MM.1S (cell line): ENCODE measurements around the gene ZFP91.

Experiments used
- DNase-seq: peaks from one replicate; pipeline ENCODE4 v3.0.0-alpha.2; 2015
- H2AFZ ChIP-seq: fragments of 300-600 bp; sonication (generic); 2 replicates; pipeline ENCODE4 v1.6.0; 2016; ENCODE audit warnings: antibody characterized with exemption, low read length
- H3F3A ChIP-seq: fragments of 300-600 bp; sonication (generic); 2 replicates; pipeline ENCODE4 v1.6.1; 2016; ENCODE audit warnings: mild to moderate bottlenecking, antibody characterized with exemption, low read length, moderate library complexity, mixed read lengths; ENCODE audit not compliant: insufficient read depth
- H3K27ac ChIP-seq: fragments of 300-600 bp; sonication (generic); 2 replicates; pipeline ENCODE4 v1.5.1; 2016; ENCODE audit warnings: mild to moderate bottlenecking, low read length
- H3K27me3 ChIP-seq: fragments of 300-600 bp; sonication (generic); replicated peaks from 2 replicates; pipeline ENCODE4 v1.6.0; 2016; ENCODE audit warnings: low read length; ENCODE audit not compliant: insufficient read depth
- H3K36me3 ChIP-seq: fragments of 300-600 bp; sonication (generic); replicated peaks from 2 replicates; pipeline ENCODE4 v1.6.1; 2016; ENCODE audit warnings: mild to moderate bottlenecking, low read length, mixed read lengths; ENCODE audit not compliant: insufficient read depth
- H3K4me1 ChIP-seq: fragments of 300-600 bp; sonication (generic); 2 replicates; pipeline ENCODE4 v1.6.1; 2016; ENCODE audit warnings: low read length, mixed read lengths
- H3K4me2 ChIP-seq: fragments of 300-600 bp; sonication (generic); 2 replicates; pipeline ENCODE4 v1.6.0; 2016; ENCODE audit warnings: low read depth, low read length
- H3K4me3 ChIP-seq: fragments of 300-600 bp; sonication (generic); 2 replicates; pipeline ENCODE4 v1.5.1; 2016; ENCODE audit warnings: low read length, mixed read lengths
- H3K79me2 ChIP-seq: fragments of 300-600 bp; sonication (generic); 2 replicates; pipeline ENCODE4 v1.6.1; 2016; ENCODE audit warnings: mixed run types, low read length, mixed read lengths
- H3K9ac ChIP-seq: fragments of 300-600 bp; sonication (generic); 2 replicates; pipeline ENCODE4 v1.6.1; 2016; ENCODE audit warnings: low read length, mixed read lengths
- H3K9me2 ChIP-seq: fragments of 300-600 bp; sonication (generic); replicated peaks from 2 replicates; pipeline ENCODE4 v1.6.1; 2016; ENCODE audit warnings: mild to moderate bottlenecking, low read length, mixed read lengths; ENCODE audit not compliant: insufficient read depth
- H3K9me3 ChIP-seq: fragments of 300-600 bp; sonication (generic); replicated peaks from 2 replicates; pipeline ENCODE4 v1.6.1; 2016; ENCODE audit warnings: mild to moderate bottlenecking, low read length, mixed read lengths; ENCODE audit not compliant: insufficient read depth
- H4K20me1 ChIP-seq: fragments of 300-600 bp; sonication (generic); 2 replicates; pipeline ENCODE4 v1.6.1; 2016; ENCODE audit warnings: mild to moderate bottlenecking, low read length, moderate library complexity, mixed read lengths; ENCODE audit not compliant: insufficient read depth
- EZH2 ChIP-seq: fragments of 300-600 bp; sonication (generic); optimal IDR thresholded peaks from 2 replicates; pipeline ENCODE3; 2017; ENCODE audit warnings: low read depth, mild to moderate bottlenecking, antibody characterized with exemption, low read length, mixed read lengths
- EZH2phosphoT487 ChIP-seq: fragments of 300-600 bp; sonication (generic); IDR thresholded peaks from 2 replicates; pipeline ENCODE4 v1.6.1; 2018; ENCODE audit warnings: antibody characterized with exemption, low read length
- TF ChIP-seq, protein P1 (sequence below): fragments of 300-600 bp; sonication (generic); IDR thresholded peaks from 2 replicates; pipeline ENCODE4 v1.5.1; 2016; ENCODE audit warnings: antibody characterized with exemption, low read length, mixed read lengths

The ZFP91 gene

DNA sequence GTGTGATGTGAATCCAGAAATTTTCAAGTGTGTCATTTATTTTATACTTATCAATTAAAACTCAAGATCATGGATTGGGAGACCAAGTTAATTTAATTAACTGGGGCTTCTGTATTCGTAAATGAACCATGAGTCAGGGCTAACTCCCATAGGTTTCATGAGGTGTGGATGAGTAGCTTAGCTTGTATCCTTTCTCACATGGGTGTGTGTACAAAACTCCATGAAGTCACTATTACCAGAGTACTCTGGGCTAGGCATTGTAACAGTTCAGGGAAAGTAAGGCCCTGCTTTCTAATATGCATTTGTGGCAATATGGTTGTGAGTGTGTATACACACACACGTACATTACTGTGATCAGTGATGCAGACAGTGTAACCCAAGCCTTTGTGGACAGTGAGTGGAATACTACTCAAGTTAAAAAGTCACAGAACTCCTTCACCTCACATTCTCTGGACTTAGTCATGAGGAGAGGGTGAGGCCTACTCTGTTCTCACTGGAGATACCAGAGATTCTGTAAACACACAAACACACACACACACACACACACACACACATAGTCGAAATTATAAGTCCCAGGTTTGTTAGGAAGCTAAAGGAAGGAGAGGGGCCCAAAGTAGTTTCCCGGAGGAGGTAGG is 47.1 kb downstream of the ZFP91 start:
- Histone ChIP-seq H3K36me3 (no peaks in the 10 kb centered on the region), H3K9me3 (no peaks in the 10 kb centered on the region), H4K20me1 (no peaks in the 10 kb centered on the region), H2AFZ (no peak overlapping the region), H3K79me2 (peaks cover 23% of the 10 kb centered on the region), H3K4me2 (no peak overlapping the region), H3K4me1 (peaks cover 38% of the 10 kb centered on the region), H3F3A (peaks cover 22% of the 10 kb centered on the region), H3K9me2 (no peaks in the 10 kb centered on the region), H3K27me3 (no peaks in the 10 kb centered on the region), H3K27ac (peak overlapping the region; percentile 13; the same call in 1 of the 2 replicates), H3K9ac (no peak overlapping the region), H3K4me3 (no peak overlapping the region)
- TF ChIP-seq EZH2 (no peak), EZH2phosphoT487 (no peak)
- TF ChIP-seq, protein P1, sequence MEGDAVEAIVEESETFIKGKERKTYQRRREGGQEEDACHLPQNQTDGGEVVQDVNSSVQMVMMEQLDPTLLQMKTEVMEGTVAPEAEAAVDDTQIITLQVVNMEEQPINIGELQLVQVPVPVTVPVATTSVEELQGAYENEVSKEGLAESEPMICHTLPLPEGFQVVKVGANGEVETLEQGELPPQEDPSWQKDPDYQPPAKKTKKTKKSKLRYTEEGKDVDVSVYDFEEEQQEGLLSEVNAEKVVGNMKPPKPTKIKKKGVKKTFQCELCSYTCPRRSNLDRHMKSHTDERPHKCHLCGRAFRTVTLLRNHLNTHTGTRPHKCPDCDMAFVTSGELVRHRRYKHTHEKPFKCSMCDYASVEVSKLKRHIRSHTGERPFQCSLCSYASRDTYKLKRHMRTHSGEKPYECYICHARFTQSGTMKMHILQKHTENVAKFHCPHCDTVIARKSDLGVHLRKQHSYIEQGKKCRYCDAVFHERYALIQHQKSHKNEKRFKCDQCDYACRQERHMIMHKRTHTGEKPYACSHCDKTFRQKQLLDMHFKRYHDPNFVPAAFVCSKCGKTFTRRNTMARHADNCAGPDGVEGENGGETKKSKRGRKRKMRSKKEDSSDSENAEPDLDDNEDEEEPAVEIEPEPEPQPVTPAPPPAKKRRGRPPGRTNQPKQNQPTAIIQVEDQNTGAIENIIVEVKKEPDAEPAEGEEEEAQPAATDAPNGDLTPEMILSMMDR: no peak
- no peak for DNase-seq

DNA sequence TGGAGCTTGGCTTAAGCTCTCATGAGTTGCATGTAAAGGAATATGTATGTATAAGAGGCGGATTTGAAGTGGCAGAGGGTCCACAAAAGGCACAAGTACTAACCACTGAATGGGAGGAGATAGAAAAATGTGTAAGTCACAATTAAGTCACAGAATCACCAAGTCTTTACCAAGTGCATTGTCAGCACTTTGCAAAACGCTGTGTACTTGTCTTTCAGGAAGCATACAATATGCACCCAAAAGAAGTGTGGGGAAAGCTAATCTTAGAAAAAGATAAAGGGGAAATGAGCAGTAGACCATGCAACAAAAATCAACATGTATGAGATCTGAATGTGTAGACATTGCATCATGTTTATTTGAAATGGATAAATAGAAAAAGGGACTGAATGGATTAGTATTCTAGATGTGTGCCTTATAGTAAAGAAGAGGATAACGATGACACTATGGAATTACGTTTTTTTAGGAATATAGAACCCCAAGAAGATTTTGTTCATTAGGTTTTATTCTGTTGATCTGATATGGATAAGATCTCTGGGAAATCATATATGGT is 48.1 kb downstream of the ZFP91 start:
- H3K4me3 ChIP-seq: no peak overlapping the region
- H3K27ac ChIP-seq: peak overlapping the region; percentile 42; the same call in 1 of the 2 replicates
- H3K27me3 ChIP-seq: no peaks in the 10 kb centered on the region
- no peaks in the 10 kb centered on the region for H3K9me2 ChIP-seq
- peak; percentile 40 for DNase-seq
- TF ChIP-seq, protein P1: no peak
- TF ChIP-seq EZH2: no peak
- TF ChIP-seq EZH2phosphoT487: no peak
- H2AFZ ChIP-seq: no peak overlapping the region
- H3K79me2 ChIP-seq: peaks cover 23% of the 10 kb centered on the region
- H3K9me3 ChIP-seq: no peaks in the 10 kb centered on the region
- H3K4me1 ChIP-seq: peaks cover 32% of the 10 kb centered on the region
- H3K36me3 ChIP-seq: no peaks in the 10 kb centered on the region
- peaks cover 12% of the 10 kb centered on the region; the same call in 1 of the 2 replicates for H3F3A ChIP-seq
- H3K9ac ChIP-seq: no peak overlapping the region
- H3K4me2 ChIP-seq: peak overlapping the region; percentile 17; the same call in 1 of the 2 replicates
- H4K20me1 ChIP-seq: no peaks in the 10 kb centered on the region

DNA sequence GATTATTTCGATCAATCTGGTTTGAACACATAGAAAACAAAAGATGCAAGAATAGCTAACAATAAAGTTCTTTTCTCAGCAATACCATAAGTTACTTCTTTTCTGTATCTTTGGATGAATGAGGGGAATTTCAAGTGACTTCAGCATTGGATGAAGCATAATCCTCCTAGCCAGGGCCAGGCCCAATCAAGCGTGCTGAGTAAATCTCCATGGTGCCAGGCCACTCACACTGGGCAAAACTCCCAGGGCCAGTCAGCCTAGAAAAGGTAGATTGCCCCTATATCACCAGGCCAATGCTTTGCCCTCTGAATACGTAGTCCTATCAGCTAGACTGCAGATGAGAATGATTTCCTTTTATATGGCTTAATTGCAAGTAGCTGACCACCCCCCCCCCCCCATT is 49.6 kb downstream of the ZFP91 start:
- H2AFZ ChIP-seq: no peak overlapping the region
- H3F3A ChIP-seq: 0 out of 2 replicates have a peak, but pooled peaks cover 9% of the 10 kb centered on the region
- TF ChIP-seq EZH2phosphoT487: no peak
- TF ChIP-seq, protein P1: no peak
- TF ChIP-seq EZH2: no peak
- H3K27me3 ChIP-seq: no peaks in the 10 kb centered on the region
- no peaks in the 10 kb centered on the region for H4K20me1 ChIP-seq
- H3K9me2 ChIP-seq: no peaks in the 10 kb centered on the region
- H3K4me2 ChIP-seq: no peak overlapping the region
- peaks cover 19% of the 10 kb centered on the region for H3K4me1 ChIP-seq
- no peak overlapping the region for H3K4me3 ChIP-seq
- no peak overlapping the region for H3K27ac ChIP-seq
- no peaks in the 10 kb centered on the region for H3K9me3 ChIP-seq
- no peaks in the 10 kb centered on the region for H3K36me3 ChIP-seq
- DNase-seq: no peak
- peaks cover 8% of the 10 kb centered on the region for H3K79me2 ChIP-seq
- H3K9ac ChIP-seq: no peak overlapping the region
